Panc1 (cell line): ENCODE measurements around the gene RAP1GAP. TPM values are rescaled to one million over a fixed set of nuclear protein-coding genes. Genes with fewer than 3 reads are reported as not detected.

Source experiments
- ATAC-seq: fragments of 200-7000 bp; cut with Tn5 transposase; 2 replicates; pipeline ENCODE4 v1.9.1; 2020; ENCODE audit warnings: mild to moderate bottlenecking, moderate library complexity
- BruUV-seq: library from RNA; stranded (reverse); fragments of 400-500 nt; replicated peaks from 2 replicates; lab custom pipeline; 2021; lab: Mats Ljungman, UMichigan
- CTCF ChIA-PET: fragments of 300-600 bp; sonication (Branson Sonifier 250); formaldehyde crosslinking; loops from one replicate; lab custom pipeline; 2022; ENCODE audit warnings: antibody characterized with exemption; lab: Charles Lee
- POLR2A ChIA-PET: fragments of 300-600 bp; sonication (Branson Sonifier 250); formaldehyde crosslinking; loops from one replicate; lab custom pipeline; 2022; ENCODE audit warnings: antibody characterized with exemption; lab: Charles Lee
- DNase-seq: peaks from one replicate; pipeline ENCODE4 v3.0.0-alpha.2; 2010; ENCODE audit warnings: low read depth, low spot score
- H3K27ac ChIP-seq: 2 replicates; pipeline ENCODE4 v1.5.1; 2011; ENCODE audit warnings: mild to moderate bottlenecking, low read length, inconsistent platforms
- H3K27me3 ChIP-seq: fragments of 200-500 bp; sonication (Bioruptor generic); 2 replicates; pipeline ENCODE4 v1.6.0; 2014; ENCODE audit warnings: low read length, inconsistent platforms; ENCODE audit not compliant: control insufficient read depth, insufficient read depth
- H3K36me3 ChIP-seq: fragments of 200-500 bp; sonication (Bioruptor generic); 2 replicates; pipeline ENCODE4 v1.5.1; 2014; ENCODE audit warnings: inconsistent platforms, mild to moderate bottlenecking, low read length, moderate library complexity; ENCODE audit not compliant: control insufficient read depth, insufficient read depth
- H3K4me1 ChIP-seq: 2 replicates; pipeline ENCODE4 v1.5.1; 2011; ENCODE audit warnings: inconsistent platforms, mild to moderate bottlenecking, low read length, moderate library complexity; ENCODE audit not compliant: control insufficient read depth, insufficient read depth
- H3K4me3 ChIP-seq, 2 experiments: 2 replicates each; pipeline ENCODE4 v1.5.1; 2011 to 2012; ENCODE audit warnings: low read depth in 2 of 2, low read length in 2 of 2, mild to moderate bottlenecking in 2 of 2, inconsistent platforms in 1 of 2, moderate library complexity in 1 of 2
- H3K9me3 ChIP-seq: fragments of 200-500 bp; sonication (Bioruptor generic); 2 replicates; pipeline ENCODE4 v1.5.1; 2014; ENCODE audit warnings: low read depth, mild to moderate bottlenecking, inconsistent platforms, low read length, moderate library complexity; ENCODE audit not compliant: control insufficient read depth, insufficient read depth
- CTCF ChIP-seq: fragments of 450-650 bp; IDR thresholded peaks from 2 replicates; pipeline ENCODE4 v1.5.1; 2017; ENCODE audit warnings: mild to moderate bottlenecking
- POLR2AphosphoS5 ChIP-seq: IDR thresholded peaks from 2 replicates; pipeline ENCODE4 v1.6.1; 2012; ENCODE audit warnings: mild to moderate bottlenecking, low read depth, low read length, moderate library complexity
- REST ChIP-seq, 2 experiments: IDR thresholded peaks; 2 replicates each; pipeline ENCODE4 v1.6.1; 2011 to 2012; ENCODE audit warnings: low read depth in 2 of 2, control low read depth in 1 of 2, low read length in 1 of 2, mild to moderate bottlenecking in 1 of 2, moderate library complexity in 1 of 2; ENCODE audit not compliant: insufficient read depth in 1 of 2
- SIN3A ChIP-seq: IDR thresholded peaks from 2 replicates; pipeline ENCODE4 v1.6.1; 2012; ENCODE audit warnings: low read depth, mild to moderate bottlenecking, low read length, moderate library complexity, borderline replicate concordance; ENCODE audit not compliant: insufficient read depth
- TCF7L2 ChIP-seq: IDR thresholded peaks from 2 replicates; pipeline ENCODE4 v1.6.1; 2011; ENCODE audit warnings: mild to moderate bottlenecking, low read depth, low read length, inconsistent platforms
- in situ Hi-C: cut with HindIII; loops from 2 replicates; pipeline ENCODE4 v1.10.0; 2016; ENCODE audit warnings: low sequenced_read_pairs, low pct_unique_long_range_greater_than_20kb
- intact Hi-C: fragments of 100-400 bp; cut with micrococcal nuclease; formaldehyde crosslinking; loops from one replicate; pipeline ENCODE4 v1.10.0; 2022; ENCODE audit not compliant: unreplicated experiment
- total RNA-seq: library from RNA; stranded (reverse); gene quantifications from one replicate; pipeline ENCODE4 v1.2.1, GENCODE V29; 2021; ENCODE audit not compliant: unreplicated experiment

RAP1GAP gene
- total RNA-seq, 1 experiment from 2014 or later = 4.6 TPM

- in situ Hi-C loops (no loop called here), intact Hi-C loops (no loop called here)
- Histone ChIP-seq H3K27me3 (no peaks in the 10 kb centered on the region), H3K4me3 (no peak overlapping the region), H3K4me1 (no peaks in the 10 kb centered on the region; the same call in none of the 2 replicates), H3K9me3 (no peaks in the 10 kb centered on the region), H3K36me3 (no peaks in the 10 kb centered on the region), H3K27ac (no peak overlapping the region)
- ChIA-PET POLR2A (no interaction called here), CTCF (interaction anchor here (0.6 kb wide), 1 partner anchor 50 kb away, joined by 3 read pairs; no protein-coding TSS in a partner anchor)
- no peak for ATAC-seq
- no TSS peak for BruUV-seq
- DNase-seq = no peak
- no peak for TF ChIP-seq REST (IDR thresholded peaks at IDR 0.05; ENCODE audit: insufficient read depth in 1 of 2, low read depth in 2 of 2, low read length in 1 of 2)
- TF ChIP-seq POLR2AphosphoS5 = no peak
- no peak for TF ChIP-seq CTCF
- TF ChIP-seq TCF7L2 = no peak
These were observed 98.3 kb downstream of the RAP1GAP start for GRCh38 chr1:21570885-21571284.

GRCh38 chr1:21570528-21570875 is 98.7 kb downstream of the RAP1GAP start:
- CTCF ChIA-PET = no interaction called here
- POLR2A ChIA-PET = no interaction called here
- Histone ChIP-seq H3K27me3 (no peaks in the 10 kb centered on the region), H3K4me1 (no peaks in the 10 kb centered on the region; the same call in none of the 2 replicates), H3K27ac (no peak overlapping the region), H3K4me3 (no peak overlapping the region), H3K36me3 (no peaks in the 10 kb centered on the region), H3K9me3 (no peaks in the 10 kb centered on the region)
- BruUV-seq = no TSS peak
- in situ Hi-C loops = no loop called here
- no peak for TF ChIP-seq TCF7L2
- ATAC-seq (no peak), DNase-seq (no peak)
- intact Hi-C loops = no loop called here

GRCh38 chr1:21569820-21570527 is 99.2 kb downstream of the RAP1GAP start:
- Histone ChIP-seq H3K27me3 (no peaks in the 10 kb centered on the region), H3K27ac (no peak overlapping the region), H3K4me1 (no peaks in the 10 kb centered on the region; the same call in none of the 2 replicates), H3K36me3 (no peaks in the 10 kb centered on the region), H3K4me3 (no peak overlapping the region), H3K9me3 (no peaks in the 10 kb centered on the region)
- POLR2A ChIA-PET = no interaction called here
- TF ChIP-seq SIN3A (no peak), POLR2AphosphoS5 (no peak), REST (IDR thresholded peaks at IDR 0.05; ENCODE audit: insufficient read depth in 1 of 2, low read depth in 2 of 2, low read length in 1 of 2) (no peak), TCF7L2 (no peak), CTCF (no peak)
- in situ Hi-C loops = no loop called here
- CTCF ChIA-PET = no interaction called here
- no TSS peak for BruUV-seq
- ATAC-seq = no peak
- intact Hi-C loops = no loop called here
- DNase-seq = no peak
